Islet of Langerhans (tissue), 1 donor: ENCODE data around the gene ADD2.
A peak's percentile ranks its signal among the peaks of the same experiment; 100 is the strongest.
"Not testable (repeated sequence)": the region's sequence is repeated elsewhere in the genome, so short reads cannot be mapped to it uniquely, and the experiment has no call there.

ENCODE experiments used
- FAIRE-seq: peaks from one replicate; lab custom pipeline; 2011; peaks lifted over from hg19 to GRCh38; lab: Jason Lieb, UNC

Gene ADD2

DNA sequence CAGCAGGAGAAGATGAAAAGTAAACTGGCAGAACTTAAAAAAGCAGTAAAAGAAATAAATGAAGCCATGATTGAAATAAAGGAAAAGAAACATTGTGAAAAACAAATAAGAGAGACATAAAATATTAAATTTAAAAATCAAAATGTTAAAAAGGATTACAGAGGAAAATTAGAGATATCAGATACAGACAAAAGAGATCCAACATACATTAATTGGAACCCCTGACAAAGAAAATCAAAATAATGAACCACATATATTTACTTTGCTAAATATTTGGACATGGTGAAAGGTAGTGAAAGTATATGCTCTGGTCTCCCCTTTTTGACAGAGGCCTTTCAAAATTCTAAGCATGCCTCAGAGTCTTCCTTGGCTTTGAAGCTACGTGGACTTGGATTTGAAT lies 134.5 kb downstream of the ADD2 start:
- no peak for FAIRE-seq

DNA sequence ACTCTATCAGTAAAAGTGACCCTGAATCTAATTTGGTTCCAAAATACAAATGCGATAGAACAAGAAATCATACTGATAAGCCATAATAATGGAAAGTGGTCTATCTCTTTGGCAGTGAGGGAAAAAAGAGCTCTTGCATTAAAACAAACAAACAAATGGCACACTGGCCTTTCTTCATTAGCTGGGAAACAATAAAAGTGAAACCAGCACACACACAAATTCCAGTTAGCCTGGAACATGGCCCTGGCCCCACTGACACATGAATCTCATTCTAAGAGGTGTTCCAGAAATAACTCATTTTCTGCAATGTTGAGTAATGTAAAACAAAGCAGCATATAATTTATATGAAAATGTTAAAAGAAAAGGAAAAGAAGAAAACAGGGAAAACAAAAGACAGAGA lies 135.0 kb downstream of the ADD2 start:
- no peak for FAIRE-seq

DNA sequence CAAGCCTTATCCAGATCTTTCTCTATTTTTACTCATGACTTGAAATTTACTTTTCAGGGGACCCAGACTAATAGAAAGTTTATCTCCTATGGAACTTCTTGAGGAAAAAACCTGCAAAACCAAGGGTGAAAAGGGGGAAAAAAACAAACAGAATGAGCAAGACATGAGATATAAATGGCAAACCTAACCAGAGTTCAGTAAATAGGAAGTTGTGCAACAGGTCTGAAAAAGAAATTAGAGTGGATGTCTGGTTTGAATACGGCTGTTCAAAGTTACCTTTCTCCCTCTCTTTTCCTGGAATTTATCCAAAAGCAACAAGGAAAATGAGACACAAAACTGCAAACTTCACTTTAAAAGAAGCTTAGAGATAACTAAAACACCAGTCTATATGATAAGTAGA lies 135.6 kb downstream of the ADD2 start:
- no peak for FAIRE-seq

DNA sequence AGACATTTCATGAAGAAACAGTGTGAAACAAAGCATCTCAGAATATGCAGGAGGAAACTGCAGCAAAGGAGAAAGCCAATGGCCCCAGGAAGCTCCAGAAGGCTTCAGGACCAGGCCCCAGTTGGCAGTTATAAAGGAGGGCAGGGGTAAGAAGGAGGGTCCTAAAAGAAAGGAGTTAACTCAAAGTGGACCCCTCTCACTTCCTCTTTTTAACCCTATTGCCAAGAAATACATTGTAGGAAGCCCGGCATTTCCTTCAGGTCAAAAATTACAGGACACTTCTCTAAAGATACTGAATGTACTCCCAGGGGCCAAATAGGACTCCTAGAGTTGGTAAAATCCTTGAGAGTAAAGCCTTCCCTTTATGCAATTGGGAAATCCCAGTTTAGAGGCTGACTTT lies 137.2 kb downstream of the ADD2 start:
- no peak for FAIRE-seq

DNA sequence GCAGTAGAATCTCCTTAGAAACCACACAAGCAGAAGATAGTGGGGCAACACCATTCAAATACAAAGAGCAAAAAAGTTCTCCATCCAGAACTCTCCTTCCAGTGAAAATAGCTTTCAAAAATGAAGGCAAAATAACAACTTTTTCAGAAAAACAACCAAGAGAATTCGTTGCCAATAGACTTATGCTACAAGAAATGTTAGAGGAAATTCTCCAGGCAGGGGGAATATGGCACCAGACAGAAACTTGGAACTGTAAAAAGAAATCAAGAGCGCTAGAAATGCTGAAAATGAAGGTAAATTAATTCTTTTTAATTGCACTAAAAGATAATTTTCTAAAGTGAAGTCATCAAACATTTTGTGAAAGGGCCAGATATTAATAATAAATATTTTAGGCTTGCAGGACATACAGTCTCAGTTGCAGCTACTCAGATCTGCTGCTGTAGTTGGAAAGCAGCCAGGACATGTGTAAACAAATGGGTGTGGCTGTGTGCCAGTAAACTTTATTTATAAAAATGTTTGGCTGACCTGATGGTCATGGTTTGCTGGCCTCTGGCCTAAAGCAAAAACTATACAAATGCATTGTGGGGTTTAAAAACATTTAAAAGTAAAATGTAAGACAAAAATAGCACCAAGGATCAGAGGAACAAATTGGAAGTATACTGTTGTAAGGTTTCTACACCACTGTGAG lies 140.6 kb downstream of the ADD2 start:
- FAIRE-seq: no peak

DNA sequence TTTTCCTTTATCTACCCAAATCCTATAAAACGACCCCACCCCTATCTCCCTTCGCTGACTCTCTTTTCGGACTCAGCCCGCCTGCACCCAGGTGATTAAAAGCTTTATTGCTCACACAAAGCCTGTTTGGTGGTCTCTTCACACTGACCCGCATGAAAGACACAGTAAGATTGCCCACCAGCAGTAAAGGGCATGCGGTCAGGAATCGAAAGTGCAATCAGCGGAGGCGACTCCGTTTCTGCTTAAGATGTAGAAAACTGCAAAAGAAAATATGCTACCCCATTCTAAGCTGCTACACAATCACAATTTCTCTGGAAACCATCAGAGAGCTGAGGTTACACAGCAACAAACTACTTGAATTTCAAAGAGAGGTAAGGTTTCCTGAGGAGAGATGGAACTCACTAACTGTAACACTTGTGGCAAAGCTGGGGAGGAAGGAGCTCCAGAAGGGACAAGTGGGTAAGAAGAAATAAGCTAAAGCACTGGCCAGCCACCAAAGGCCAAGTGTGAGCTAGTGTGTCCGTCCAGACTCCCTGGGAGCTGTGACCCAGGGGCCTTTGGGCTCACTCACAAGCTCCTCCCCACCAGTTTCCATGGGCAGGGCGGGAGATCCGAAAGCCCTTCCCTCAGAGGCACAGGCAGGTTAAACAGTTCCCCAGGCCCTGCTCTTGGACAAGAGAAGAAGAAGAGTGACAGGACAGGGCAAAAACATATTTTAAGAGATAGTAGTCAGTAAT lies 141.6 kb downstream of the ADD2 start:
- FAIRE-seq: no peak

DNA sequence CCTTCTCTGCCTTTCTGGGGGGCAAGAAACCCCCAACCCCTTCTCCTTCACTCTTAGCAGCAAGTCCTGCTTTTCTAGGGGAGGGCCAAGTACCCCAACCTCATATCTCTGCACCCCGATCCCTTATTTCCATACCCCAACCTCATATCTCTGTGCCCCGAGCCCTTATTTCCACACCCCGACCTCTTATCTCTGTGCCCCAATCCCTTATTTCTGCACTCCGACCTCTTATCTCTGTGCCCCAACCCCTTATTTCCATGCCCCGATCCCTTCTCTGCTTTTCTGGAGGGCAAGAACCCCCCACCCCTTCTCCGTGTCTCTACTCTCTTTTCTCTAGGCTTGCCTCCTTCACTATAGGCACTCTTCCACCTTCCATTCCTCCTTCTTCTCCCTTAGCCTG lies 146.5 kb downstream of the ADD2 start:
- not testable (repeated sequence) for FAIRE-seq

DNA sequence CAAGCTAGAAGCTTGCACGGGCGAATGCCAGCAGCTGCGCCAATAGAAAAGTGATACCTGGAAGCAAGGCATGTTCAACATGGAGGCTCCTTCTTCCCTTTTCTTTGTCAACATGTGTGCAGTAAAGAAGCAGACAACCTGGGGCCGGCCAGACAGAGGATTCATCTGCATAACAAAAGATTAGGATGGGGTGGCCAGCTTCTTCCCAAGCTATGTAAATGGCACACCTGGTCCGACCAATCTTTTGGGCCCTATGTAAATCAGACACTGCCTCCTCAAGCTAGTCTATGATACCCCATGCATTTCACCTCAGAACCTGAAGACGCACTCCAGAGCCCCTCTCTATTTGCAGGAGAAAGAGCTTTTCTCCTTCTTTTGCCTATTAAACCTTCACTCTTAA lies 148.0 kb downstream of the ADD2 start:
- FAIRE-seq: no peak

DNA sequence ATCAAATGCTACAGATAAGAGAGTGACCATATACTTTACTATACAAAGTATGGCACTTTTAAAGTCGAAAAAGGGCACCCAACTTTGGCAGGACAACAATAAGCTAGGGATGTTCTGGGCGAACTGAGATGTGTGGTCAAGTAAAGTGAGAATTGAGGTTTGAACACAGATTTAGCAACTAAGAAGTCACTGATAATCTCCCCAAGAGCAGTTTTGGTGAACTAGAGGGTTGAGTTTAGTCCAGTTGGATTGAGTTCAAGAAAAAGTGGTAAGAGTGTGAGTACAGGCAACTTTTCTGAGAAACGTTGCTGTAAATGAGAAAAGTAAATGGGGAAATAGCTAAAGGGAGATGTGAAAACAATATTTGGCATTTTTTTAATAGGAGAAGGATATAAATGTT lies 148.8 kb downstream of the ADD2 start:
- FAIRE-seq: no peak

DNA sequence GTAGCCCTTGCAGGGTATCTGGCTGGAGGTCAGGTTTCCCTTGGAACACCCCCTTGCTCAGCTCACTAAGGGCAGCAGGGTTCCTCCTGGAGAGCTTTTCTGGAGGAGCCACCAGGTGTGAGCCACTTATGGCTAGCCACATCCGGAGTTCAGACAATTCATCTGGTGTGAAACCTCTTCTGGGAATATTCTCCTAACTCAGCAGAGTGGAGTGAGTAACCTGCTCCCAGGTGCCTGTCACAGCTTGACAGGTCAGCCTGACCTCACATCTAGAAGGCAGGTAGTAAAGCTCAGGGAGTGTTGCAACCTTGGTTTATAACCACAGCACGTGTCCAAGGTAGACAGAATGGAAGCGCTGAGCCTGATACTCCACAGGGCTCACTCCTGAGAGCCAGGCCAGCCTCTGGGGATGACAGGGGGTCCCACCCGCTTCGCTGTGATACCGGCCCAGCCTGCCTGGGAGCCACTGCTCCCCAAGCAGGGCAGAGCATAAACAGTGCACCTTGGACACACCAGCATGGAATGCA lies 151.8 kb downstream of the ADD2 start:
- no peak for FAIRE-seq

DNA sequence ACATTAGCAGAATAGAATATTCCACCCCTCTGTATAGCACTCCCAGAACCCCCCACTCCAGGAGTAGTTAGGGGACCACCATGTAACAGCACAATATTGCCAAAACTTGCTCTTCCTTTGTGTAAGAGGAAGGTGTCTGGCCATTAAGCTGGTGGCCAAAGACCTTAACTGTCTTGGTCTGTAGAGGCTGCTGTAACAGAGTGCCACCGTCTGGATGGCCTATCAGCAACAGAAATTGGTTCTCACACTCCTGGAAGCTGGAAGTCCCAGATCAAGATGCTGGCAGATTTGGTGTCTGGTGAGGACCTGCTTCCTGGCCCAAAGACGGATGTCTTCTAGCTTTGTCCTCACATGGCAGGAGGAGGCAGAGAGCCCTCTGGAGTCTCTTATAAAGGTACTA lies 152.8 kb downstream of the ADD2 start:
- no peak for FAIRE-seq

DNA sequence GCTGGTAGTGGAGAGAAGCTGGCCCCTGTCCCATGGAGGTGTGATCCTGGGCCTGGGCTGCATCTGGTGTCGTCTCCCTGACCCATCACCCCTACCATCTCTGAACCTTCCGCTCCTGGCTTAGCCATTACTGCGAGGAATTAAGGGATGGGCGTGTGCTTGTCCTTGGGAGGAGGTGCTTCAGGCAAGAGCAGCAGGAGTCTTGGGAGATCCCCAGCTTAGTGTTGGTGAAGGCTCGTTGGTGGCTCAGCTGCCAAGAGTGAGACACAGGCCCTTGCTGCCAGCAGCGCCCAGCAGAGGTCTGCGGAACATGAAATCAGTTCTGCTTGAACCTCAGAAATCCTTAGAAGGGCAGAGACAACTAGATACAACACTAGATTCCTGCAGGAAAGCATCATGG lies 154.5 kb downstream of the ADD2 start:
- no peak for FAIRE-seq

DNA sequence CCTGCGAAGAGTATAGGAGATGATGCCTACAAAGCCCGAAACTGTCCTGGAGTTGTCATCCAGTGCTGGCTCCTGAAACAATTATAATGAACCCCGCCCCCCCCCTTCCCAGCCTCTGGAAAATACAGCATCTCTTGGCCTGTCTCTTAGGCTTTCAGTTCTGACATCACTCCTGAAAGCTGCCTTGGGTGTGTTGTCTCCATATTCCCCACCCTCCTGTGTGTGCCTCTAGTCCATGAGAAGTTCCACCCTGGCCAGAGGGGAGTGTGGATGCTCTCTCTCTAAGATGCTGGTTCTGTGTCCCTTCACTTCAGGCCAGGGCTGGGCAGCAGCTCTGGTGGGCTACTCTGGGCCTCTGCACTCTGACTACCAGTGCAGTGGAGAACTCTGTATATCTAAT lies 155.4 kb downstream of the ADD2 start:
- no peak for FAIRE-seq

DNA sequence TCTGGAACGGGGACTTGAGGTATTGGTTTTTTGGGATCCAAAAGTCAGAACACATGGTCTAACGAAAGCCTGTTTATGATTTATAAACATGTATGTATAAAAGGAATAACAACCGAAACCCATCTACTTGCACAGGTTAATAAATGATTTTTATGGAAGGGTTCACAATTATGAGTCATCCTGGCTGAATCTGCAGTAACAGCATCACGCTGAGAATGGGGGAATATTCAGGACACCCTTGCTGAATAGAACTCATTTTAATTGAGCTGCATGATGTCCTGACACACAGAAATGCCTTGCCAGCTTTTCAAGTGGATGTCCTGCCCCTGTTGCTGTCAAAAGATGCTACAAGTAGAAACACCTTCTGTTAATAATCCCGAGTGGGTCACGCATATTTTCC lies 159.6 kb downstream of the ADD2 start:
- peak; percentile 5 for FAIRE-seq

DNA sequence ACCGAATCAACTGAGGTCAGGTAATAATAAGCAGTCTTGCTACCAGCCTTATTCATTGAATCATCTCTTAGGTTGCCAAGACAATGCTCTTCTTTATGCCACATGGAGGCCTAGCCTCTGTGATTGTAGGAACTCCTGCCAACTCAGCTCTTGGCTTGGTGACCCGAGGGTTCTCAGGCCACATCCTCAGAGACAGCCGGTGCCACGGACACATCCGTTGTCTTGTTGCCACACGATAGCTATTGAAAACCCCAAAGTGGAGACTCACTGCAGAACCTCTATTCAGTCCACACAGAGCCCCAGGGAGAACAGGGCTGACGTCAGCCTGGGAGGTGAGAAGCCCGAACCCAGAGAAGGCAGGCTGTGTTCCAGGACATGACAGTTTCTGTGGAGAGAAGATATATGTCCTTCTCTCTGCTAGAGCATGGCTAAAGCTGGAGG lies 160.9 kb downstream of the ADD2 start:
- FAIRE-seq: no peak
